Neuronal stem cell (in vitro differentiated cells): ENCODE data around the gene ZNF865.

Experiments used
- DNase-seq: peaks from one replicate; pipeline ENCODE4 v3.0.0-alpha.2; 2013; ENCODE audit warnings: low spot score
- H2AFZ ChIP-seq: one replicate; pipeline ENCODE4 v1.6.1; 2013; ENCODE audit warnings: mild to moderate bottlenecking, low read length, inconsistent platforms
- H2AK5ac ChIP-seq: 2 replicates; pipeline ENCODE4 v1.6.1; 2013; ENCODE audit warnings: low read depth, mild to moderate bottlenecking, inconsistent platforms, low read length, moderate library complexity, mixed read lengths
- H2BK120ac ChIP-seq: 2 replicates; pipeline ENCODE4 v1.6.1; 2013; ENCODE audit warnings: low read depth, mild to moderate bottlenecking, inconsistent platforms, low read length, moderate library complexity, mixed read lengths
- H2BK12ac ChIP-seq: one replicate; pipeline ENCODE4 v1.6.1; 2013; ENCODE audit warnings: low read length, inconsistent platforms
- H2BK15ac ChIP-seq: 2 replicates; pipeline ENCODE4 v1.6.1; 2013; ENCODE audit warnings: mild to moderate bottlenecking, low read length, inconsistent platforms, mixed read lengths
- H2BK5ac ChIP-seq: one replicate; pipeline ENCODE4 v1.6.1; 2013; ENCODE audit warnings: inconsistent platforms, mild to moderate bottlenecking, low read length, moderate library complexity
- H3K14ac ChIP-seq: one replicate; pipeline ENCODE4 v1.6.1; 2013; ENCODE audit warnings: low read length, inconsistent platforms
- H3K18ac ChIP-seq: 2 replicates; pipeline ENCODE4 v1.6.1; 2013; ENCODE audit warnings: low read length, inconsistent platforms
- H3K23ac ChIP-seq: 2 replicates; pipeline ENCODE4 v1.6.1; 2013; ENCODE audit warnings: low read depth, mild to moderate bottlenecking, mixed read lengths, low read length, inconsistent platforms; ENCODE audit not compliant: poor library complexity
- H3K27ac ChIP-seq: replicated peaks from 3 replicates; pipeline ENCODE4 v1.5.1; 2013; ENCODE audit warnings: low read length, inconsistent platforms
- H3K27me3 ChIP-seq, 3 experiments: 2 replicates each; pipeline ENCODE4 v1.6.1; 2013; ENCODE audit warnings: low read length in 3 of 3, mild to moderate bottlenecking in 2 of 3, inconsistent platforms in 1 of 3, low read depth in 1 of 3, mixed read lengths in 1 of 3, moderate library complexity in 1 of 3; ENCODE audit not compliant: control insufficient read depth in 3 of 3, insufficient read depth in 3 of 3
- H3K36me3 ChIP-seq, 2 donors: replicated peaks in 1 of 2; 2 replicates each; pipeline ENCODE4 v1.6.1; 2013; ENCODE audit warnings: low read length in 2 of 2; ENCODE audit not compliant: control insufficient read depth in 2 of 2, insufficient read depth in 2 of 2
- H3K4ac ChIP-seq: 2 replicates; pipeline ENCODE4 v1.6.1; 2013; ENCODE audit warnings: inconsistent platforms, mild to moderate bottlenecking, low read length, moderate library complexity
- H3K4me1 ChIP-seq, 2 donors: 1 replicate in 1 of 2; 2 replicates in 1 of 2; pipeline ENCODE4 v1.6.1; 2013; ENCODE audit warnings: low read length in 2 of 2, low read depth in 1 of 2; ENCODE audit not compliant: control insufficient read depth in 2 of 2, insufficient read depth in 1 of 2
- H3K4me2 ChIP-seq: one replicate; pipeline ENCODE4 v1.6.1; 2013; ENCODE audit warnings: mild to moderate bottlenecking, low read length, inconsistent platforms; ENCODE audit not compliant: insufficient read depth, poor library complexity, severe bottlenecking
- H3K4me3 ChIP-seq, 2 donors: 2 replicates each; pipeline ENCODE4 v1.5.1; 2013; ENCODE audit warnings: low read length in 2 of 2, mild to moderate bottlenecking in 2 of 2, inconsistent platforms in 1 of 2, moderate library complexity in 1 of 2
- H3K79me1 ChIP-seq: one replicate; pipeline ENCODE4 v1.6.1; 2013; ENCODE audit warnings: low read depth, mild to moderate bottlenecking, inconsistent platforms, low read length, moderate library complexity
- H3K9ac ChIP-seq: one replicate; pipeline ENCODE4 v1.6.1; 2013; ENCODE audit warnings: mild to moderate bottlenecking, low read depth, low read length, inconsistent platforms; ENCODE audit not compliant: poor library complexity
- H3K9me3 ChIP-seq, 2 donors: replicated peaks in 1 of 2; 2 replicates each; pipeline versions ENCODE3 to v1.6.1; 2013; ENCODE audit warnings: low read length in 2 of 2, mild to moderate bottlenecking in 2 of 2, inconsistent platforms in 1 of 2, low read depth in 1 of 2, mixed read lengths in 1 of 2, moderate library complexity in 1 of 2; ENCODE audit not compliant: control insufficient read depth in 2 of 2, insufficient read depth in 1 of 2
- H4K8ac ChIP-seq: one replicate; pipeline ENCODE4 v1.6.1; 2013; ENCODE audit warnings: low read depth, mild to moderate bottlenecking, inconsistent platforms, low read length, moderate library complexity
- H4K91ac ChIP-seq: one replicate; pipeline ENCODE4 v1.6.1; 2013; ENCODE audit warnings: low read length, low read depth, mild to moderate bottlenecking, inconsistent platforms; ENCODE audit not compliant: poor library complexity
- WGBS, 2 donors: extraction: QIAGEN DNeasy Blood & Tissue Kit; methylation state at CpG; one replicate each; pipeline ENCODE4 v1.1.7; 2013; ENCODE audit warnings: missing lambda C conversion rate in 2 of 2, mixed read lengths in 1 of 2; ENCODE audit not compliant: insufficient read length in 2 of 2, insufficient replicate concordance in 1 of 2; ENCODE audit errors: extremely low coverage in 2 of 2; 5-methylcytosine and 5-hydroxymethylcytosine counted together

ZNF865 gene

GRCh38 chr19:55614711-55615542, 9.5 kb downstream of the ZNF865 start:
- no peak overlapping the region for H3K4me3 ChIP-seq
- H2BK15ac ChIP-seq: no peak overlapping the region
- peaks cover 14% of the 10 kb centered on the region for H3K79me1 ChIP-seq
- H3K4me1 ChIP-seq: no peaks in the 10 kb centered on the region
- no peak overlapping the region for H2BK12ac ChIP-seq
- no peaks in the 10 kb centered on the region for H3K27me3 ChIP-seq
- no peak overlapping the region for H2AK5ac ChIP-seq
- no CpG with 5 or more reads among the region's 98 CpGs for WGBS, 2 donors
- peaks cover 28 to 74% of the 10 kb centered on the region in 2 donors for H3K36me3 ChIP-seq
- H3K4me2 ChIP-seq: no peak overlapping the region
- H3K14ac ChIP-seq: no peak overlapping the region
- H3K27ac ChIP-seq: no peak overlapping the region
- no peak overlapping the region for H3K4ac ChIP-seq
- peak overlapping the region; percentile 50 for H2BK5ac ChIP-seq
- H3K18ac ChIP-seq: no peak overlapping the region
- H2BK120ac ChIP-seq: no peak overlapping the region
- DNase-seq: no peak
- H3K9ac ChIP-seq: no peak overlapping the region
- no peak overlapping the region for H3K23ac ChIP-seq
- H2AFZ ChIP-seq: no peak overlapping the region
- no peak overlapping the region for H4K91ac ChIP-seq
- no peak overlapping the region for H4K8ac ChIP-seq
- peaks cover 0 to 4% of the 10 kb centered on the region in 2 donors for H3K9me3 ChIP-seq

GRCh38 chr19:55615543-55616394, 10.3 kb downstream of the ZNF865 start:
- WGBS, 2 donors: no CpG with 5 or more reads among the region's 88 CpGs
- no peak overlapping the region for H2BK5ac ChIP-seq

GRCh38 chr19:55616395-55616875, 11.0 kb downstream of the ZNF865 start:
- no peak overlapping the region for H2AK5ac ChIP-seq
- no peak overlapping the region for H3K9ac ChIP-seq
- H3K9me3 ChIP-seq: peaks cover 0 to 4% of the 10 kb centered on the region in 2 donors
- H3K18ac ChIP-seq: no peak overlapping the region
- H2BK120ac ChIP-seq: no peak overlapping the region
- no peaks in the 10 kb centered on the region for H3K27me3 ChIP-seq
- peaks cover 13% of the 10 kb centered on the region for H3K79me1 ChIP-seq
- no peak for DNase-seq
- H2BK5ac ChIP-seq: no peak overlapping the region
- H2AFZ ChIP-seq: no peak overlapping the region
- H3K14ac ChIP-seq: peak overlapping the region; percentile 17
- no peak overlapping the region for H4K8ac ChIP-seq
- WGBS, 2 donors: no CpG with 5 or more reads among the region's 38 CpGs
- no peaks in the 10 kb centered on the region for H3K4me1 ChIP-seq
- H2BK15ac ChIP-seq: no peak overlapping the region
- peaks cover 36 to 74% of the 10 kb centered on the region in 2 donors for H3K36me3 ChIP-seq
- H3K4me3 ChIP-seq: no peak overlapping the region
- H3K27ac ChIP-seq: no peak overlapping the region
- no peak overlapping the region for H2BK12ac ChIP-seq
- no peak overlapping the region for H3K4me2 ChIP-seq
- H4K91ac ChIP-seq: no peak overlapping the region
- peak overlapping the region; percentile 39 for H3K23ac ChIP-seq
- no peak overlapping the region for H3K4ac ChIP-seq

More at GRCh38 chr19:55615543-55616394, 10.3 kb downstream of the ZNF865 start:
- peaks cover 31 to 74% of the 10 kb centered on the region in 2 donors for H3K36me3 ChIP-seq
- no peak overlapping the region for H4K8ac ChIP-seq
- H3K18ac ChIP-seq: no peak overlapping the region
- no peaks in the 10 kb centered on the region for H3K27me3 ChIP-seq
- no peaks in the 10 kb centered on the region for H3K4me1 ChIP-seq
- H3K79me1 ChIP-seq: peaks cover 13% of the 10 kb centered on the region
- no peak overlapping the region for H3K4ac ChIP-seq
- H2BK120ac ChIP-seq: no peak overlapping the region
- no peak overlapping the region for H2BK12ac ChIP-seq
- no peak overlapping the region for H2AFZ ChIP-seq
- no peak overlapping the region for H2BK15ac ChIP-seq
- H2AK5ac ChIP-seq: no peak overlapping the region
- peak overlapping the region; percentile 25 for H3K23ac ChIP-seq
- no peak for DNase-seq
- no peak overlapping the region for H3K14ac ChIP-seq
- no peak overlapping the region for H4K91ac ChIP-seq
- no peak overlapping the region for H3K27ac ChIP-seq
- H3K9ac ChIP-seq: no peak overlapping the region
- no peak overlapping the region for H3K4me2 ChIP-seq
- H3K9me3 ChIP-seq: peaks cover 0 to 4% of the 10 kb centered on the region in 2 donors
- H3K4me3 ChIP-seq: no peak overlapping the region

DNA sequence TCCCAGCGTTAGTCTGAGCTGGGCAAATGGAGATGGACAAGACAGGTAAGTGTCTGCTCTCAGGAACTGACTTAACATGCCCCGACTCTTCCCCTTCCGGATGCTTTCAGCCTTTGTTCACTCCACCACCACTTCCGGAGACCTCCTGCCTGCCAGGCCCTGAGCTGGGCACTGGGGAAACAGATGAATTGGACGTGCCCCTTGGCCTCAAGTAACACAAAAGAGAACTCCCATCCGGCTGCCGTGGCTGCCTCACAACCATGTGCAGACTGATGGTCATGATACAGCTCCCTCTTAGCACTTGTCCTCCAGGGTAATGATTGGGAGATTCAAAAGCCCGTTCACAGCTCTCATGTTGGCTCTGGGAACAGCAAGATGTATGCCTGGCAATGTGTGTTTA, 12.0 kb downstream of the ZNF865 start:
- Histone ChIP-seq H2AK5ac (no peak overlapping the region), H3K4me3 (no peak overlapping the region), H2BK5ac (no peak overlapping the region), H3K36me3 (peaks cover 38 to 67% of the 10 kb centered on the region in 2 donors), H4K8ac (no peak overlapping the region), H2BK120ac (no peak overlapping the region), H2BK12ac (no peak overlapping the region), H2BK15ac (no peak overlapping the region), H3K4me2 (no peak overlapping the region), H3K23ac (no peak overlapping the region), H3K4me1 (no peaks in the 10 kb centered on the region), H3K79me1 (peaks cover 11% of the 10 kb centered on the region), H2AFZ (no peak overlapping the region), H3K27ac (no peak overlapping the region), H3K27me3 (no peaks in the 10 kb centered on the region), H3K9ac (no peak overlapping the region), H4K91ac (no peak overlapping the region), H3K14ac (no peak overlapping the region), H3K4ac (no peak overlapping the region), H3K9me3 (peaks cover 0 to 4% of the 10 kb centered on the region in 2 donors), H3K18ac (no peak overlapping the region)
- WGBS, 2 donors: no CpG with 5 or more reads among the region's 8 CpGs
- DNase-seq: no peak
